ENCODE measurements around the gene GOLIM4. TPM values are rescaled to one million over a fixed set of nuclear protein-coding genes. Genes with fewer than 3 reads are reported as not detected.

Gene GOLIM4
- total RNA-seq, 4 donors from 2014 or later = 9.1 to 29.6 (median 13.8) TPM

DNA sequence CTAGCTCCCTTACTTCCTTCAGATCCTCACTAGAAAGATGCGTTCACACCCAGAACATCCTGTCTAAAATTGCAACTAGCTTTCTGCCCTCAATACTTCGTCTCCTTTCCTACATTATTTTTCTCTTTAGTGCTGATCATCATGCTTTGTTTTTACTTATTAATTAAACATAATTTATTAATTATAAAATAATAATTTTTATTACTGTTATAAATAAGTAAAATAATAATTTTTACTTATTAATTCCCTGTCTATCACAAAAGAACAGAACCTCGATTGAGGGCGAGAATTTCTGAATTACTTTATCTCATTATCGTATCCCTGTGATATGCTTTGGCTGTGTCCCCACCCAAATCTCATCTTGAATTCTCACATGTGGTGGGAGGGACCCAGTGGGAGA, 41.3 kb downstream of the GOLIM4 start:
- Histone ChIP-seq H3K36me3 (no peaks in the 10 kb centered on the region), H3K4me3 (no peak overlapping the region), H3K27me3 (no peaks in the 10 kb centered on the region), H3K27ac (no peak overlapping the region), H3K9me3 (no peaks in the 10 kb centered on the region), H3K4me1 (peaks cover 0 to 13% (median 0%) of the 10 kb centered on the region in 3 donors)
- 91 to 94% methylated on average over 5 of the region's 5 CpGs for WGBS, 2 donors
- intact Hi-C loops (cut with DNase I) = no loop called here
- TF ChIP-seq POLR2A (IDR thresholded peaks at IDR 0.05) = no peak
- TF ChIP-seq, protein P1, sequence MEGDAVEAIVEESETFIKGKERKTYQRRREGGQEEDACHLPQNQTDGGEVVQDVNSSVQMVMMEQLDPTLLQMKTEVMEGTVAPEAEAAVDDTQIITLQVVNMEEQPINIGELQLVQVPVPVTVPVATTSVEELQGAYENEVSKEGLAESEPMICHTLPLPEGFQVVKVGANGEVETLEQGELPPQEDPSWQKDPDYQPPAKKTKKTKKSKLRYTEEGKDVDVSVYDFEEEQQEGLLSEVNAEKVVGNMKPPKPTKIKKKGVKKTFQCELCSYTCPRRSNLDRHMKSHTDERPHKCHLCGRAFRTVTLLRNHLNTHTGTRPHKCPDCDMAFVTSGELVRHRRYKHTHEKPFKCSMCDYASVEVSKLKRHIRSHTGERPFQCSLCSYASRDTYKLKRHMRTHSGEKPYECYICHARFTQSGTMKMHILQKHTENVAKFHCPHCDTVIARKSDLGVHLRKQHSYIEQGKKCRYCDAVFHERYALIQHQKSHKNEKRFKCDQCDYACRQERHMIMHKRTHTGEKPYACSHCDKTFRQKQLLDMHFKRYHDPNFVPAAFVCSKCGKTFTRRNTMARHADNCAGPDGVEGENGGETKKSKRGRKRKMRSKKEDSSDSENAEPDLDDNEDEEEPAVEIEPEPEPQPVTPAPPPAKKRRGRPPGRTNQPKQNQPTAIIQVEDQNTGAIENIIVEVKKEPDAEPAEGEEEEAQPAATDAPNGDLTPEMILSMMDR (IDR thresholded peaks at IDR 0.05) = no peak
- no peak for DNase-seq

DNA sequence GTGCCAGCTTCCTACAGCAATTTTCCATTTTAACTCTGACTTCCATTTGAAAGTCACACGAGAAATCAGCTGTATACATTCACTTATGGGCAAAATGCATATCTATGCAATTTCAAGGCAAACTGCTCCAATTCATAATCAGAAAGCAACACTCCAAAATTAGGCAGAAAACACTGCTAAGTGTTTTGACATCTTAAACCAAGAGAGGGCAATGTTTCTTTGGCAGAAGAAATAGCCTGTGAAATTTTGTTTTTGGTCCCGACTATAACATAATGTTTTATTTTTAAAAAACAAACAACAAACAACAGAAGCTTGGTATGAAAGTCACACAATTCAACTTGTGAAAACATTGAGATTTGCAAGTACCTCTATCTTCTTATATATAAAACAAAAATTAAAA, 42.6 kb downstream of the GOLIM4 start:
- H3K36me3 ChIP-seq = no peaks in the 10 kb centered on the region
- H3K4me1 ChIP-seq = peaks cover 0 to 25% (median 0%) of the 10 kb centered on the region in 3 donors
- H3K27ac ChIP-seq = no peak overlapping the region
- H3K9me3 ChIP-seq = no peaks in the 10 kb centered on the region
- no peaks in the 10 kb centered on the region for H3K27me3 ChIP-seq
- 48 to 52% methylated on average over 2 of the region's 2 CpGs for WGBS, 2 donors
- no peak for TF ChIP-seq POLR2A (IDR thresholded peaks at IDR 0.05)
- TF ChIP-seq, protein P1 (IDR thresholded peaks at IDR 0.05) = peak in 1 of 6 experiments; percentile 20
- intact Hi-C loops (cut with DNase I) = no loop called here
- no peak for DNase-seq
- no peak overlapping the region for H3K4me3 ChIP-seq

DNA sequence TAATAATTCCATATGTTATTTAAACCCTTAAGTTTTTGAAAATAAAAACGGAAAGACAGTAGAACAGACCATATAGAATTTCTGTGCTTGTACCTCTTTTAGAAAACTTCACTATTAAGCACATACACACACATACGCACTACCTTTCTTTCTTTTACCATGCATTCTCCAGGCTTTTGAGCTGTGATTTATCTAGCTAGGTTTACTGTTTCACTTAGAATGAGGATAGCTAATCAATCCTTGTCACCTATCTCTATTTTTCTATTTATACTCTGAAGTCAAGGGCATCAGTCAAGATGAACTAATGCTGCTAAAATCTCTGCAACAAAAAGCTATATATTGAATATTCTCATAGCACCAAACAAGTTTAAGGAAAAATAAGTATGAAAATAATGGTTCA, 43.2 kb downstream of the GOLIM4 start:
- intact Hi-C loops (cut with DNase I) = no loop called here
- H3K4me1 ChIP-seq = peaks cover 0 to 25% (median 0%) of the 10 kb centered on the region in 3 donors
- H3K27me3 ChIP-seq = no peaks in the 10 kb centered on the region
- no peak for DNase-seq
- H3K4me3 ChIP-seq = no peak overlapping the region
- TF ChIP-seq, protein P1 (IDR thresholded peaks at IDR 0.05) = no peak
- no peak for TF ChIP-seq POLR2A (IDR thresholded peaks at IDR 0.05)
- WGBS, 2 donors = 74 to 80% methylated on average over 2 of the region's 2 CpGs
- no peaks in the 10 kb centered on the region for H3K9me3 ChIP-seq
- no peak overlapping the region for H3K27ac ChIP-seq
- no peaks in the 10 kb centered on the region for H3K36me3 ChIP-seq

DNA sequence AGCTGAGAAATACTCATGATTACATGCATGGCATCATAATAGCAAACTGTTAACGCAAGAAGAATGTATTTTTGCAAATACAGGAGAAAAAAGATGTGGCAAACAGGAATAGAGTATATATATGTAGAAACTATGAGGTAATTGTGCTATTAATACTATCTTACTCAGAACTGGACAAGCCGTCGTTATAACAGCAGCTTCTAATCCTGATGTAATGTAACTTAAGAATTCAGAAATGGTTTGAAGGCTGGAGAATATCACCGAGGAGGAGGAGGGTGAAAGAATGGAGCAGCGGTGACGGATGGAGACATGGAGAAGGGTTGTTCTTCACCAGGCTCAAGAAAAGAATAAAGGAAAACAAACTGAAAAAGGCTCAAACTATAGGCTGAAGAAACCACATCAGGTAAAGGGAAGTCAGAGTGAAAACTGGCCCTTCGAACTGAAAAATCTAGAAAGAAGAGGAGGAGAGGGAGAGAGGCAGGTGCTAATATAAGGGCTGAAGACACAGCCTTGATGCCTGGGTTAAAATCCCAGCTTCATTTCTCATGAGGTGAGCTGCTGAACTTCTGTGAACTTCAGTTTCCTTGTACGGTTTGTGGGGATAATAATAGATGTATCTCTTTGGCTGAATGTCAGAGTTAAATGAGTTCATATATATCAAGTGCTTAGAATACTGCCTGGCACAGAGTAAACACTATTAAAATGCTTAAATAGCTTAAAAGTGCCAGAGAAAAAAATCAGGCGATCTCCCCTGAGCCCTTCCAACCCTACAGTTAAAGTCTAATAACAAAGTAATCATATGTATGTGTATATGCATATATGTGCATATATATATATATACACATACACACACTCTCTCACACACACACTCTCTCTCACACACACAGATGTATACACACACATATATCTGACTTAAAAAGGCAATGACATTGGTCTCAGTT, 43.9 kb downstream of the GOLIM4 start:
- H3K27me3 ChIP-seq = no peaks in the 10 kb centered on the region
- TF ChIP-seq, protein P1 (IDR thresholded peaks at IDR 0.05) = no peak
- TF ChIP-seq POLR2A (IDR thresholded peaks at IDR 0.05) = no peak
- no peak for DNase-seq
- H3K27ac ChIP-seq = no peak overlapping the region
- no peak overlapping the region for H3K4me3 ChIP-seq
- no peaks in the 10 kb centered on the region for H3K36me3 ChIP-seq
- WGBS, 2 donors = 49 to 53% methylated on average over 9 of the region's 9 CpGs
- peaks cover 0 to 25% (median 0%) of the 10 kb centered on the region in 3 donors for H3K4me1 ChIP-seq
- H3K9me3 ChIP-seq = no peaks in the 10 kb centered on the region
- intact Hi-C loops (cut with DNase I) = no loop called here

DNA sequence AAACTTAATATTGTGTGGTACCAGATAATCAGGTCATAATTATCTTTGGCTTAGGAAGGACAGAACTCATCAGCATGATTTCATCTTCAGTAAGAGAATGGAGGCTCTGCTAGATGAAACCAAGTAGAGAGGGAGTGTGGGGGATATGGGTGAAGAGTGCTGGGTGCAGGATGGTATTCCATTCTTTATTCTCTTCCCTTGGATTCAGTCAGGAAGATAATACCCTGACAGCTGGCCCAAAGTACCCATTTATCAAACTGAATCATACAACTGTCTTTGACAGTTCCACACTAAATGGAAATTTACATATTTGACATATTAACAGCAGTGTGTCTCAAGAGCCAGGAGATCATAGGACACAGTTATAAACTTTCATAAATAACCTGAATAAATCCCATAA, 44.7 kb downstream of the GOLIM4 start:
- Histone ChIP-seq H3K27ac (no peak overlapping the region), H3K4me3 (no peak overlapping the region), H3K4me1 (peaks cover 0 to 25% (median 0%) of the 10 kb centered on the region in 3 donors), H3K36me3 (no peaks in the 10 kb centered on the region), H3K9me3 (no peaks in the 10 kb centered on the region), H3K27me3 (no peaks in the 10 kb centered on the region)
- intact Hi-C loops (cut with DNase I) = no loop called here
- DNase-seq = no peak
- no peak for TF ChIP-seq POLR2A (IDR thresholded peaks at IDR 0.05)
- TF ChIP-seq, protein P1 (IDR thresholded peaks at IDR 0.05) = no peak

All from esophagus squamous epithelium (tissue), 5 donors.